Prostate gland (tissue), 1 donor: ENCODE measurements around the gene DCC.

Experiments used
- POLR2A ChIP-seq: fragments of 450-650 bp; IDR thresholded peaks from one replicate; pipeline ENCODE4 v1.6.1; 2016; ENCODE audit warnings: antibody characterized with exemption, mild to moderate bottlenecking
- POLR2AphosphoS5 ChIP-seq: sonication (generic); formaldehyde crosslinking; IDR thresholded peaks from one replicate; pipeline ENCODE4 v1.6.1; 2017; ENCODE audit warnings: antibody characterized with exemption

DNA sequence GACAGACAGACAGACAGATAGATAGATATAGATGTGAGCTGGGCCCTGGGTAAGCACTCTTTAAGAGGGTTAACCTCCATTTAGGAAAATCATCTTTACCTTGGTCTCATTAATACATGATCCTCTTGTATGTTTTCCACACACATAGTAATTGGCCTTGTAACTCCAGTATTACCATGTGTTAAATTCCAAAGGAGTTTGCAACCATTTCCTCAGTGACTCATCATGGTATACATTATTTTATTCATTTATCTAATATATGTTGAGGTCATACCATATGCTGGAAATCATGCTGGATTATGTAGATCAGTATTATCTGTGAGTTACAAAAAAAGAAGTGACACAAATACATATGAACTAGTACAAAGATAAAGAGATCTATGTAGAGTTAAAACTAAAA lies 504.3 kb downstream of the DCC start:
- TF ChIP-seq POLR2A: no peak
- TF ChIP-seq POLR2AphosphoS5: no peak
